ENCODE results near the gene ZFP36L2. TPM values are rescaled to one million over a fixed set of nuclear protein-coding genes. Genes with fewer than 3 reads are reported as not detected.

Gene ZFP36L2
- total RNA-seq, 1 donor from 2014 or later: 62.1 TPM

DNA sequence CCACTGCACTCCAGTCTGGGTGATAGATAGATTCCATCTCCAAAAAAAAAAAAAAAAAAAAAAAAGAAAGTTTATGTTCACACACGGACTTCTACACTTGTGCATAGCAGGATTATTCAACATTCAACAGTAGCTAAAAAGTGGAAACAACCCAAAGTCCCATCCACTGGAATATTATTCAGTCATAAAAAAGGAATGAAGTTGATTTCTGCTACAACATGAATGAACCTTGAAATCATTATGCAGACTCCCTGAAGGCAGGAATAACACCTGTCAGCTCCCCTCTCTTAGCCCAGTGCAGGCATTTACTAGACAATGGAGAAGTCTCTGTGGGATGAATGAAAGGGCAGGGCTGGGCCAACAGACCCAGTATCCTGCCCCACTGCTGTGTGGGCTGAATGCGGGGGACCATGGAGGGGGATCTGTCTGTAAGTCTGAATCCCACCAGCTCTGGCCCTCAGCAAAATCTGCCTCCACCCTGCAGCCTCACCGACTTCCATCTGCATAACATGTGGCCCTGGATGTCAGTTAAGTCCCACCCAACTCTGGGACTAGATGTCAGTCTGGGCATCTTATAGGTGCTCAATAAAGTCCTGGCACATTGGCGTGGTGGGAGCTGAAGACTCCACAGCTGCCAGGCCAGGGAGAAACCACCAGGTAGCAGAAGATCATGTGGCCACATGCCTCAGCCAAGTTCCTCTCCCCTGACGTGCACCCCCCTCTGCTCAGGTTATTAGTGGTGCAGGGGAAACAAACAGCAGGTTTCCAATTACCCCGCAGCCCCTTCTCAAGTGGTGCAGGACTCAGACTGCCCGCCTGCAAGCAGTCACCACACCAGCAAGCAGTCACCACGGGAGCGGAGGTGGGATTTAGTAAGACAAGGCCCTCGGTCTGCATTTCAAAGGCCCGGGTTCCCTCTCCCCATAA, 8.9 kb downstream of the ZFP36L2 start:
- TF ChIP-seq, protein P1, sequence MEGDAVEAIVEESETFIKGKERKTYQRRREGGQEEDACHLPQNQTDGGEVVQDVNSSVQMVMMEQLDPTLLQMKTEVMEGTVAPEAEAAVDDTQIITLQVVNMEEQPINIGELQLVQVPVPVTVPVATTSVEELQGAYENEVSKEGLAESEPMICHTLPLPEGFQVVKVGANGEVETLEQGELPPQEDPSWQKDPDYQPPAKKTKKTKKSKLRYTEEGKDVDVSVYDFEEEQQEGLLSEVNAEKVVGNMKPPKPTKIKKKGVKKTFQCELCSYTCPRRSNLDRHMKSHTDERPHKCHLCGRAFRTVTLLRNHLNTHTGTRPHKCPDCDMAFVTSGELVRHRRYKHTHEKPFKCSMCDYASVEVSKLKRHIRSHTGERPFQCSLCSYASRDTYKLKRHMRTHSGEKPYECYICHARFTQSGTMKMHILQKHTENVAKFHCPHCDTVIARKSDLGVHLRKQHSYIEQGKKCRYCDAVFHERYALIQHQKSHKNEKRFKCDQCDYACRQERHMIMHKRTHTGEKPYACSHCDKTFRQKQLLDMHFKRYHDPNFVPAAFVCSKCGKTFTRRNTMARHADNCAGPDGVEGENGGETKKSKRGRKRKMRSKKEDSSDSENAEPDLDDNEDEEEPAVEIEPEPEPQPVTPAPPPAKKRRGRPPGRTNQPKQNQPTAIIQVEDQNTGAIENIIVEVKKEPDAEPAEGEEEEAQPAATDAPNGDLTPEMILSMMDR (IDR thresholded peaks at IDR 0.05): no peak
- H3K9me3 Mint-ChIP-seq: no peaks in the 10 kb centered on the region
- DNase-seq (no peak), ATAC-seq (ENCODE audit: low read depth) (no peak)
- POLR2A ChIA-PET: interaction anchor here (0.6 to 13.9 kb wide), 12 partner anchors 10 to 242 kb away, joined by 3 to 561 read pairs (median 4); partner anchors contain the start of gene ZFP36L2
- peak overlapping the region; percentile 44 for H3K4me3 Mint-ChIP-seq
- CTCF ChIA-PET: interaction anchor here (0.9 to 12.6 kb wide), 7 partner anchors 10 to 270 kb away, joined by 3 to 336 read pairs (median 5); no protein-coding TSS in a partner anchor
- peaks cover 11% of the 10 kb centered on the region for H3K36me3 Mint-ChIP-seq (ENCODE audit: low read depth)
- no peaks in the 10 kb centered on the region for H3K27me3 Mint-ChIP-seq
- intact Hi-C loops (cut with micrococcal nuclease): loop anchor here (1.0 kb wide), 1 partner anchor 9 kb away; the partner anchor contains the start of gene ZFP36L2
- H3K27ac Mint-ChIP-seq: peak overlapping the region; percentile 99
- H3K4me1 Mint-ChIP-seq: peaks cover 70% of the 10 kb centered on the region

DNA sequence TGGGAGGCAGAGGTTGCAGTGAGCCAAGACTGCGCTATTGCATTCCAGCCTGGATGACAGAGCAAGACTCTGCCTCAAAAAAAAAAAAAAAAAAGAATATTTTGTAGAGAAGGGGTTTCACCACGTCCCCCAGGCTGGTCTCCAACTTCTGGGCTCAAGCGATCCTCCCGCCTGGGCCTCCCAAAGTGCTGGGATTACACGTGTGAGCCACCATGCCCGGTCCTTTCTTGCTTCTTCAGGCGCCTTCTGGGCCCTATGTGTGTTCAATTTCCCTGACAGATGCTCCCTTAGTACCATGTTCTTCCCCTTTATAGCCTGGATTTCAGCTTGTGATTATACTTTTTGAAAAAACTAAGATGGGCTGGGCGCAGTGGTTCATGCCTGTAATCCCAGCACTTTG, 9.8 kb downstream of the ZFP36L2 start:
- DNase-seq: no peak
- no peaks in the 10 kb centered on the region for H3K27me3 Mint-ChIP-seq
- peaks cover 4% of the 10 kb centered on the region for H3K36me3 Mint-ChIP-seq (ENCODE audit: low read depth)
- intact Hi-C loops (cut with micrococcal nuclease): no loop called here
- ATAC-seq (ENCODE audit: low read depth): no peak
- TF ChIP-seq, protein P1 (IDR thresholded peaks at IDR 0.05): no peak
- H3K9me3 Mint-ChIP-seq: no peaks in the 10 kb centered on the region
- ChIA-PET POLR2A (interaction anchor here (0.9 to 13.9 kb wide), 5 partner anchors 11 to 86 kb away, joined by 3 to 561 read pairs (median 58); partner anchors contain the start of gene ZFP36L2), CTCF (interaction anchor here (1.4 to 3.0 kb wide), 2 partner anchors 8 to 13 kb away, joined by 4 to 12 read pairs; no protein-coding TSS in a partner anchor)
- no peak overlapping the region for H3K27ac Mint-ChIP-seq
- H3K4me3 Mint-ChIP-seq: no peak overlapping the region
- H3K4me1 Mint-ChIP-seq: peaks cover 66% of the 10 kb centered on the region

DNA sequence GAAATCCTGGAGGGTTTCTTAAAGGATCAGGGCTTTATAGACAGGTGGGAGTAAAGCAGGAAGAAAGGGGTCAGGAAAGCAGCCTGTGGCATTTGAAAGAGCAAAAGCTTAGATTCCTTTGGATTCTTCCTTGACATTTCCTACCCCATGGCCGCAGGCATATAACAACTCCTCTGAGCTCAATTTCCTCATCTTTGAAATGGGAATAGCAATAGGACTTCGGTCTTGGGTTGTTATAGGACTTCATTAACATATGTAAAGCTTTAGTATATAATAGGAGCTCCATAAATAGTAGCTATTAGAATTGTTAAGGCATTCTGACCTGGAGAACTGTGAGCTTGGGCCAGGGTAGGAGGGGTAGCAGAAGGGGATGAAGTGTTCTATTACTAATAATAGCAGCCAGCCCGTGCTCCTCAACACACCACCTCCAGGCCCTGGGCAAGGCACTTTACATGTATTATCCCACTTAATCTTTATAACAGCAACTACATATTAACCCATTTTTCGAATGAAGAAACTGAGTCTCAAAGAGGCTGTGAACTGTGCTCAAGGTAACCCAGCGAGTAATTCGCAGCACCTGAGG, 10.6 kb downstream of the ZFP36L2 start:
- Mint-ChIP-seq H3K27ac (no peak overlapping the region), H3K4me3 (no peak overlapping the region), H3K27me3 (no peaks in the 10 kb centered on the region), H3K4me1 (peaks cover 61% of the 10 kb centered on the region), H3K9me3 (no peaks in the 10 kb centered on the region), H3K36me3 (ENCODE audit: low read depth) (no peaks in the 10 kb centered on the region)
- ATAC-seq (ENCODE audit: low read depth) (no peak), DNase-seq (no peak)
- intact Hi-C loops (cut with micrococcal nuclease): no loop called here
- ChIA-PET POLR2A (interaction anchor here (0.6 to 4.6 kb wide), 4 partner anchors 12 to 42 kb away, joined by 3 to 58 read pairs (median 3); partner anchors contain the start of gene ZFP36L2), CTCF (interaction anchor here (1.4 kb wide), 1 partner anchor 9 kb away, joined by 4 read pairs; no protein-coding TSS in a partner anchor)
- TF ChIP-seq, protein P1 (IDR thresholded peaks at IDR 0.05): no peak

DNA sequence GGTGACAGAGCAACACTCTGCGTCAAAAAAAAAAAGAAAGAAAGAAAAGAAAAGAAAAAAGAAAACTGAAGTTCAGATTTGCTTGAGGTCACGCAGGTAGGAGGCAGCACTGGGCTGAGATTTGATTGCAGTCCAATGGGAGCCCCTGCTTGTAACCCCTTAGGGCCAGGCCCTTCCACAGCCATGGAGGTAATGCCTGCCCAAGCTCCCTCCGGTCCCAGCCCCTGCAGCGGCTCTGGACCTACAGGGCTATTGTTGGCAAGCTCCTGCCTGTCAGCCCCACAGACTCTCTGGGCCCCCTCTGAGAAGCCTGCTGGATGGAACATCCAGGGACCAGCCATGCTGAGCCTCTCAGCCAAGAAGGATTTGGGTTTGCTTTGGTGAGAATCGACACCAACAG, 12.2 kb downstream of the ZFP36L2 start:
- no peaks in the 10 kb centered on the region for H3K9me3 Mint-ChIP-seq
- CTCF ChIA-PET: no interaction called here
- POLR2A ChIA-PET: interaction anchor here (0.7 to 1.3 kb wide), 2 partner anchors 22 to 40 kb away, joined by 4 to 6 read pairs; no protein-coding TSS in a partner anchor
- TF ChIP-seq, protein P1 (IDR thresholded peaks at IDR 0.05): no peak
- DNase-seq: no peak
- intact Hi-C loops (cut with micrococcal nuclease): no loop called here
- no peak overlapping the region for H3K27ac Mint-ChIP-seq
- no peaks in the 10 kb centered on the region for H3K27me3 Mint-ChIP-seq
- H3K4me1 Mint-ChIP-seq: peaks cover 57% of the 10 kb centered on the region
- H3K36me3 Mint-ChIP-seq (ENCODE audit: low read depth): no peaks in the 10 kb centered on the region
- ATAC-seq (ENCODE audit: low read depth): no peak
- no peak overlapping the region for H3K4me3 Mint-ChIP-seq
